DMS 273 (cell line): ENCODE results near the gene ASNSD1.

Experiments used
- DNase-seq: peaks from one replicate; lab custom pipeline; 2025; ENCODE audit not compliant: unreplicated experiment; lab: John Stamatoyannopoulos, UW

Gene ASNSD1

GRCh38 chr2:189661148-189661956, at the start of gene ASNSD1:
ASNSD1 (plus strand) TSS chr2:189661459; CDS start chr2:189666133, 4,674 bp downstream.
- DNase-seq, result peak; percentile 99

GRCh38 chr2:189613077-189613636, 48.1 kb upstream of the ASNSD1 start:
- DNase-seq, result no peak

GRCh38 chr2:189613650-189614420, 47.4 kb upstream of the ASNSD1 start:
- no peak for DNase-seq

- no peak for DNase-seq
These were observed 46.7 kb upstream of the ASNSD1 start for GRCh38 chr2:189614585-189614984.

GRCh38 chr2:189618197-189618596, 43.1 kb upstream of the ASNSD1 start:
- DNase-seq, result no peak

GRCh38 chr2:189621781-189622180, 39.5 kb upstream of the ASNSD1 start:
- DNase-seq, result no peak

- DNase-seq, result no peak
These were observed 38.2 kb upstream of the ASNSD1 start for GRCh38 chr2:189623049-189623448.

GRCh38 chr2:189624648-189625355, 36.5 kb upstream of the ASNSD1 start:
- DNase-seq, result no peak

- DNase-seq, result no peak
These were observed 35.6 kb upstream of the ASNSD1 start for GRCh38 chr2:189625636-189626035.

GRCh38 chr2:189627789-189628188, 33.5 kb upstream of the ASNSD1 start:
- no peak for DNase-seq

- no peak for DNase-seq
These were observed 32.3 kb upstream of the ASNSD1 start for GRCh38 chr2:189628817-189629530.

- no peak for DNase-seq
These were observed 31.5 kb upstream of the ASNSD1 start for GRCh38 chr2:189629531-189630453.

GRCh38 chr2:189631849-189632248, 29.4 kb upstream of the ASNSD1 start:
- no peak for DNase-seq

- peak; percentile 26 for DNase-seq
These were observed 27.9 kb upstream of the ASNSD1 start for GRCh38 chr2:189633392-189633811.

GRCh38 chr2:189635353-189635752, 25.9 kb upstream of the ASNSD1 start:
- no peak for DNase-seq

GRCh38 chr2:189638301-189639006, 22.8 kb upstream of the ASNSD1 start:
- DNase-seq, result no peak

- no peak for DNase-seq
These were observed 22.2 kb upstream of the ASNSD1 start for GRCh38 chr2:189639007-189639609.

GRCh38 chr2:189641002-189641401, 20.3 kb upstream of the ASNSD1 start:
- DNase-seq, result peak; percentile 13
